HCT116 (cell line): Measurements from ENCODE around the gene ZNF592. TPM values are rescaled to one million over a fixed set of nuclear protein-coding genes. Genes with fewer than 3 reads are reported as not detected.

Experiments
- ATAC-seq: fragments of 200-7000 bp; cut with Tn5 transposase; 2 replicates; pipeline ENCODE4 v1.9.1; 2020; ENCODE audit warnings: mild to moderate bottlenecking, moderate library complexity
- BruUV-seq: library from RNA; stranded (reverse); fragments of 400-500 nt; replicated peaks from 2 replicates; lab custom pipeline; 2021; lab: Mats Ljungman, UMichigan
- CTCF ChIA-PET: fragments of 300-600 bp; sonication (Branson Sonifier 250); formaldehyde crosslinking; loops from one replicate; lab custom pipeline; 2021; ENCODE audit warnings: antibody characterized with exemption; lab: Charles Lee
- POLR2A ChIA-PET: fragments of 300-600, 350-600 bp; sonication (Branson Sonifier 250); formaldehyde crosslinking; loops from one replicate; lab custom pipeline; 2021; ENCODE audit warnings: antibody characterized with exemption; lab: Charles Lee
- RAD21 ChIA-PET, 2 experiments: fragments of 300-600 bp; sonication (Branson Sonifier 250); formaldehyde crosslinking; loops; one replicate each; lab custom pipeline; 2023; ENCODE audit warnings: low total read pairs in 2 of 2; ENCODE audit not compliant: uncharacterized antibody in 2 of 2, unreplicated experiment in 2 of 2, low non-redundant PET in 1 of 2; lab: Charles Lee
- DNase-seq: peaks from one replicate; pipeline ENCODE4 v3.0.0-alpha.2; 2010; ENCODE audit warnings: low read depth, low spot score
- H2AFZ ChIP-seq: fragments of 200-600 bp; shearing (Covaris generic), sonication (generic); 2 replicates; pipeline ENCODE4 v1.6.1; 2017; ENCODE audit warnings: low read depth, mixed run types, mixed read lengths, antibody characterized with exemption, low read length; ENCODE audit not compliant: poor library complexity, severe bottlenecking
- H3K27ac ChIP-seq: 2 replicates; pipeline ENCODE4 v1.5.1; 2012; ENCODE audit warnings: low read depth, low read length
- H3K27me3 ChIP-seq: fragments of 200-600 bp; sonication (generic); 2 replicates; pipeline ENCODE4 v1.6.1; 2016; ENCODE audit warnings: mixed run types, low read length, mixed read lengths; ENCODE audit not compliant: insufficient read depth
- H3K36me3 ChIP-seq, 2 experiments: fragments of 200-500 bp in 1 of 2; fragments of 200-600 bp in 1 of 2; sonication (Bioruptor generic) in 1 of 2; sonication (generic) in 1 of 2; 2 replicates each; pipeline versions ENCODE4 v1.5.1 to v1.6.1; 2014 to 2016; ENCODE audit warnings: low read length in 2 of 2, inconsistent platforms in 1 of 2, mixed read lengths in 1 of 2, mixed run types in 1 of 2; ENCODE audit not compliant: insufficient read depth in 2 of 2, control insufficient read depth in 1 of 2
- H3K4me1 ChIP-seq, 2 experiments: fragments of 200-600 bp in 1 of 2; sonication (generic) in 1 of 2; 2 replicates each; pipeline versions ENCODE4 v1.5.1 to v1.6.1; 2012 to 2017; ENCODE audit warnings: low read length in 2 of 2, inconsistent platforms in 1 of 2, mild to moderate bottlenecking in 1 of 2, mixed read lengths in 1 of 2, mixed run types in 1 of 2, moderate library complexity in 1 of 2; ENCODE audit not compliant: insufficient read depth in 2 of 2, control insufficient read depth in 1 of 2
- H3K4me2 ChIP-seq: fragments of 200-600 bp; sonication (generic); 2 replicates; pipeline ENCODE4 v1.6.1; 2017; ENCODE audit warnings: mixed run types, low read length, mixed read lengths
- H3K4me3 ChIP-seq, 2 experiments: fragments of 200-600 bp in 1 of 2; sonication (generic) in 1 of 2; replicated peaks in 1 of 2; 2 replicates each; pipeline ENCODE4 v1.5.1; 2011 to 2016; ENCODE audit warnings: low read length in 2 of 2, control low read depth in 1 of 2, low read depth in 1 of 2, mild to moderate bottlenecking in 1 of 2, mixed read lengths in 1 of 2, mixed run types in 1 of 2
- H3K79me2 ChIP-seq: fragments of 200-600 bp; sonication (generic); 2 replicates; pipeline ENCODE4 v1.6.1; 2017; ENCODE audit warnings: mild to moderate bottlenecking, mixed run types, low read length, moderate library complexity, mixed read lengths; ENCODE audit not compliant: insufficient read depth
- H3K9ac ChIP-seq: fragments of 200-600 bp; sonication (generic); 2 replicates; pipeline ENCODE4 v1.6.1; 2016; ENCODE audit warnings: low read length, mixed read lengths
- H3K9me2 ChIP-seq: fragments of 200-600 bp; sonication (generic), shearing (Covaris generic); 2 replicates; pipeline ENCODE4 v1.6.1; 2017; ENCODE audit warnings: mixed run types, mild to moderate bottlenecking, moderate library complexity; ENCODE audit not compliant: insufficient read depth
- H3K9me3 ChIP-seq, 2 experiments: fragments of 200-500 bp in 1 of 2; fragments of 200-600 bp in 1 of 2; sonication (Bioruptor generic) in 1 of 2; sonication (generic) in 1 of 2; 2 replicates each; pipeline ENCODE4 v1.6.1; 2014 to 2017; ENCODE audit warnings: low read length in 2 of 2, mixed read lengths in 2 of 2, inconsistent platforms in 1 of 2, low read depth in 1 of 2, mild to moderate bottlenecking in 1 of 2, mixed run types in 1 of 2, moderate library complexity in 1 of 2; ENCODE audit not compliant: control insufficient read depth in 1 of 2, insufficient read depth in 1 of 2
- H4K20me1 ChIP-seq: fragments of 200-600 bp; sonication (generic), shearing (Covaris generic); 2 replicates; pipeline ENCODE4 v1.6.1; 2017; ENCODE audit warnings: mixed run types, mild to moderate bottlenecking, moderate library complexity; ENCODE audit not compliant: insufficient read depth
- CBX3 ChIP-seq: IDR thresholded peaks from 2 replicates; pipeline ENCODE4 v1.6.1; 2012; ENCODE audit warnings: low read depth
- ELF1 ChIP-seq: IDR thresholded peaks from 2 replicates; pipeline ENCODE4 v1.6.1; 2012; ENCODE audit warnings: low read depth, borderline replicate concordance
- EZH2phosphoT487 ChIP-seq: fragments of 200-600 bp; IDR thresholded peaks from 2 replicates; pipeline ENCODE4 v1.6.1; 2018; ENCODE audit warnings: antibody characterized with exemption, borderline replicate concordance
- FOSL1 ChIP-seq: IDR thresholded peaks from 2 replicates; pipeline ENCODE4 v1.6.1; 2012; ENCODE audit warnings: low read depth
- POLR2A ChIP-seq: IDR thresholded peaks from 2 replicates; pipeline ENCODE4 v1.7.0; 2011; ENCODE audit warnings: borderline replicate concordance; ENCODE audit not compliant: insufficient read depth, insufficient read length; ENCODE audit errors: extremely low read depth
- POLR2AphosphoS5 ChIP-seq: IDR thresholded peaks from 2 replicates; pipeline ENCODE4 v1.6.1; 2011; ENCODE audit warnings: mild to moderate bottlenecking, low read depth, low read length, moderate library complexity
- RAD21 ChIP-seq: IDR thresholded peaks from 2 replicates; pipeline ENCODE4 v1.6.1; 2012; ENCODE audit warnings: low read depth, mild to moderate bottlenecking
- SIN3A ChIP-seq: IDR thresholded peaks from 2 replicates; pipeline ENCODE4 v1.6.1; 2012; ENCODE audit warnings: low read depth
- SRF ChIP-seq: IDR thresholded peaks from 2 replicates; pipeline ENCODE4 v1.6.1; 2012; ENCODE audit warnings: low read depth
- TCF7L2 ChIP-seq: IDR thresholded peaks from 2 replicates; pipeline ENCODE4 v1.7.0; 2011; ENCODE audit warnings: borderline replicate concordance, inconsistent platforms; ENCODE audit not compliant: insufficient read depth, insufficient read length; ENCODE audit errors: extremely low read depth
- YY1 ChIP-seq: IDR thresholded peaks from 2 replicates; pipeline ENCODE4 v1.6.1; 2011; ENCODE audit warnings: low read length, low read depth, moderate library complexity, mild to moderate bottlenecking; ENCODE audit not compliant: insufficient replicate concordance; ENCODE audit errors: extremely low read depth
- ZFX ChIP-seq: fragments of 450-650 bp; IDR thresholded peaks from 2 replicates; pipeline ENCODE4 v1.6.1; 2017
- intact Hi-C: fragments of 100-400 bp; cut with micrococcal nuclease; formaldehyde crosslinking; loops from 2 replicates; pipeline ENCODE4 v1.10.0; 2022
- total RNA-seq: library from RNA; stranded (reverse); gene quantifications from one replicate; pipeline ENCODE4 v1.2.1, GENCODE V29; 2021; ENCODE audit not compliant: unreplicated experiment
- TF ChIP-seq, protein P1 (sequence below): IDR thresholded peaks from 2 replicates; pipeline ENCODE4 v1.6.1; 2011; ENCODE audit warnings: mild to moderate bottlenecking, low read length, moderate library complexity; ENCODE audit not compliant: insufficient replicate concordance; ENCODE audit errors: extremely low read depth
- TF ChIP-seq, protein P2 (sequence below): IDR thresholded peaks from 2 replicates; pipeline ENCODE4 v1.6.1; 2012

The ZNF592 gene
- total RNA-seq, 1 experiment from 2014 or later, result 26.4 TPM

GRCh38 chr15:84805221-84805620 is 56.8 kb downstream of the ZNF592 start:
- no peak for TF ChIP-seq ZFX
- TF ChIP-seq, protein P1, sequence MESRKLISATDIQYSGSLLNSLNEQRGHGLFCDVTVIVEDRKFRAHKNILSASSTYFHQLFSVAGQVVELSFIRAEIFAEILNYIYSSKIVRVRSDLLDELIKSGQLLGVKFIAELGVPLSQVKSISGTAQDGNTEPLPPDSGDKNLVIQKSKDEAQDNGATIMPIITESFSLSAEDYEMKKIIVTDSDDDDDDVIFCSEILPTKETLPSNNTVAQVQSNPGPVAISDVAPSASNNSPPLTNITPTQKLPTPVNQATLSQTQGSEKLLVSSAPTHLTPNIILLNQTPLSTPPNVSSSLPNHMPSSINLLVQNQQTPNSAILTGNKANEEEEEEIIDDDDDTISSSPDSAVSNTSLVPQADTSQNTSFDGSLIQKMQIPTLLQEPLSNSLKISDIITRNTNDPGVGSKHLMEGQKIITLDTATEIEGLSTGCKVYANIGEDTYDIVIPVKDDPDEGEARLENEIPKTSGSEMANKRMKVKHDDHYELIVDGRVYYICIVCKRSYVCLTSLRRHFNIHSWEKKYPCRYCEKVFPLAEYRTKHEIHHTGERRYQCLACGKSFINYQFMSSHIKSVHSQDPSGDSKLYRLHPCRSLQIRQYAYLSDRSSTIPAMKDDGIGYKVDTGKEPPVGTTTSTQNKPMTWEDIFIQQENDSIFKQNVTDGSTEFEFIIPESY, result no peak
- TF ChIP-seq SRF, result no peak
- no peak for TF ChIP-seq ELF1
- no peak for TF ChIP-seq POLR2AphosphoS5
- TF ChIP-seq TCF7L2, result no peak
- no peak for TF ChIP-seq YY1
- TF ChIP-seq SIN3A, result no peak
- TF ChIP-seq POLR2A, result no peak
- TF ChIP-seq, protein P2, sequence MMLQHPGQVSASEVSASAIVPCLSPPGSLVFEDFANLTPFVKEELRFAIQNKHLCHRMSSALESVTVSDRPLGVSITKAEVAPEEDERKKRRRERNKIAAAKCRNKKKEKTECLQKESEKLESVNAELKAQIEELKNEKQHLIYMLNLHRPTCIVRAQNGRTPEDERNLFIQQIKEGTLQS, result no peak
- TF ChIP-seq CBX3, result no peak
- no peak for TF ChIP-seq RAD21
- TF ChIP-seq EZH2phosphoT487, result no peak
- TF ChIP-seq FOSL1, result no peak
- Histone ChIP-seq H3K36me3 (peaks cover 11 to 13% of the 10 kb centered on the region in 2 experiments), H3K79me2 (no peaks in the 10 kb centered on the region), H3K27ac (no peak overlapping the region), H3K9me3 (no peaks in the 10 kb centered on the region), H3K9ac (no peak overlapping the region), H3K4me1 (no peaks in the 10 kb centered on the region), H3K4me3 (no peak overlapping the region), H2AFZ (no peak overlapping the region), H4K20me1 (no peaks in the 10 kb centered on the region), H3K9me2 (no peaks in the 10 kb centered on the region), H3K27me3 (no peaks in the 10 kb centered on the region), H3K4me2 (no peak overlapping the region)
- BruUV-seq, result no TSS peak
- ChIA-PET RAD21 (no interaction called here), CTCF (interaction anchor here (1.0 kb wide), 1 partner anchor 73 kb away, joined by 3 read pairs; no protein-coding TSS in a partner anchor), POLR2A (no interaction called here)
- no peak for ATAC-seq
- intact Hi-C loops, result no loop called here
- no peak for DNase-seq
